Measurements from ENCODE around the gene CNTNAP5.
"Not testable (repeated sequence)": the region's sequence is repeated elsewhere in the genome, so short reads cannot be mapped to it uniquely, and the experiment has no call there.

Gene CNTNAP5

GRCh38 chr2:124327303-124327702 lies 302.2 kb downstream of the CNTNAP5 start:
- no peak for DNase-seq

- DNase-seq, result no peak
Measured at GRCh38 chr2:124328397-124328796, 303.3 kb downstream of the CNTNAP5 start.

GRCh38 chr2:124333784-124334183 lies 308.7 kb downstream of the CNTNAP5 start:
- DNase-seq, result no peak

- DNase-seq, result no peak
Measured at GRCh38 chr2:124335058-124335457, 310.0 kb downstream of the CNTNAP5 start.

- no peak for DNase-seq
Measured at GRCh38 chr2:124339709-124340108, 314.6 kb downstream of the CNTNAP5 start.

GRCh38 chr2:124343827-124344498 lies 318.9 kb downstream of the CNTNAP5 start:
- DNase-seq, result no peak

GRCh38 chr2:124347209-124347608 lies 322.1 kb downstream of the CNTNAP5 start:
- no peak for DNase-seq

GRCh38 chr2:124353656-124354055 lies 328.6 kb downstream of the CNTNAP5 start:
- no peak for DNase-seq

GRCh38 chr2:124354466-124354865 lies 329.4 kb downstream of the CNTNAP5 start:
- no peak for DNase-seq

- DNase-seq, result not testable (repeated sequence)
Measured at GRCh38 chr2:124361966-124362365, 336.9 kb downstream of the CNTNAP5 start.

GRCh38 chr2:124369181-124369580 lies 344.1 kb downstream of the CNTNAP5 start:
- no peak for DNase-seq

GRCh38 chr2:124380221-124380749 lies 355.2 kb downstream of the CNTNAP5 start:
- DNase-seq, result no peak

GRCh38 chr2:124382067-124382618 lies 357.1 kb downstream of the CNTNAP5 start:
- DNase-seq, result no peak

GRCh38 chr2:124395961-124396360 lies 370.9 kb downstream of the CNTNAP5 start:
- no peak for DNase-seq

GRCh38 chr2:124402274-124402673 lies 377.2 kb downstream of the CNTNAP5 start:
- no peak for DNase-seq

GRCh38 chr2:124407836-124408534 lies 382.9 kb downstream of the CNTNAP5 start:
- DNase-seq, result not testable (repeated sequence)

GRCh38 chr2:124424074-124424473 lies 399.0 kb downstream of the CNTNAP5 start:
- no peak for DNase-seq

GRCh38 chr2:124426122-124426521 lies 401.0 kb downstream of the CNTNAP5 start:
- DNase-seq, result no peak

GRCh38 chr2:124426625-124427024 lies 401.5 kb downstream of the CNTNAP5 start:
- DNase-seq, result no peak

GRCh38 chr2:124437811-124438210 lies 412.7 kb downstream of the CNTNAP5 start:
- no peak for DNase-seq

- DNase-seq, result no peak
Measured at GRCh38 chr2:124450481-124450880, 425.4 kb downstream of the CNTNAP5 start.

GRCh38 chr2:124476291-124476690 lies 451.2 kb downstream of the CNTNAP5 start:
- no peak for DNase-seq

GRCh38 chr2:124478761-124479160 lies 453.7 kb downstream of the CNTNAP5 start:
- DNase-seq, result no peak

- DNase-seq, result no peak
Measured at GRCh38 chr2:124480958-124481357, 455.9 kb downstream of the CNTNAP5 start.

All from NCI-H1694 treated with DMSO at 0.1 percent for 48 hours (cell line).